SU-DHL-6 (cell line): ENCODE data around the gene SF1.

Experiments used
- H2AFZ ChIP-seq: fragments of 200-600 bp; sonication (generic); 2 replicates; pipeline ENCODE4 v1.6.1; 2014; ENCODE audit warnings: low read depth, mild to moderate bottlenecking, moderate library complexity, mixed read lengths, antibody characterized with exemption, low read length; ENCODE audit not compliant: severe bottlenecking
- H3F3A ChIP-seq: fragments of 200-600 bp; shearing (Covaris generic); 2 replicates; pipeline ENCODE4 v1.6.0; 2016; ENCODE audit warnings: antibody characterized with exemption, mild to moderate bottlenecking; ENCODE audit not compliant: insufficient read depth
- H3K27ac ChIP-seq: fragments of 200-600 bp; sonication (generic); 2 replicates; pipeline ENCODE4 v1.5.1; 2016; ENCODE audit warnings: low read depth, mild to moderate bottlenecking, low read length, moderate library complexity, mixed read lengths
- H3K27me3 ChIP-seq: fragments of 200-600 bp; sonication (generic), shearing (Covaris generic); 2 replicates; pipeline ENCODE4 v1.6.0; 2014; ENCODE audit warnings: mild to moderate bottlenecking, low read length
- H3K36me3 ChIP-seq: fragments of 200-600 bp; sonication (generic); 2 replicates; pipeline ENCODE4 v1.6.1; 2014; ENCODE audit warnings: mild to moderate bottlenecking, low read length, mixed read lengths
- H3K4me2 ChIP-seq: fragments of 300-600, 200-600 bp; shearing (Covaris generic), sonication (generic); 2 replicates; pipeline ENCODE4 v1.6.0; 2014; ENCODE audit warnings: low read length, low read depth, mild to moderate bottlenecking; ENCODE audit not compliant: poor library complexity, severe bottlenecking
- H3K4me3 ChIP-seq: fragments of 200-600 bp; sonication (generic); 2 replicates; pipeline ENCODE4 v1.5.1; 2014; ENCODE audit warnings: antibody characterized with exemption, low read length, mild to moderate bottlenecking, mixed read lengths; ENCODE audit not compliant: insufficient read depth, poor library complexity, severe bottlenecking
- H3K79me2 ChIP-seq: fragments of 200-600 bp; sonication (generic); 2 replicates; pipeline ENCODE4 v1.6.1; 2014; ENCODE audit warnings: mild to moderate bottlenecking, low read length, moderate library complexity; ENCODE audit not compliant: insufficient read depth
- H3K9ac ChIP-seq: fragments of 200-600 bp; sonication (generic); 2 replicates; pipeline ENCODE4 v1.7.0; 2014; ENCODE audit warnings: mild to moderate bottlenecking, low read length
- H3K9me2 ChIP-seq: fragments of 200-600 bp; sonication (generic); replicated peaks from 2 replicates; pipeline ENCODE4 v1.6.1; 2014; ENCODE audit warnings: low read length; ENCODE audit not compliant: insufficient read depth
- H3K9me3 ChIP-seq: fragments of 200-600 bp; sonication (generic); 2 replicates; pipeline ENCODE4 v1.6.1; 2014; ENCODE audit warnings: low read length, mixed read lengths; ENCODE audit not compliant: insufficient read depth
- H4K20me1 ChIP-seq: fragments of 200-600 bp; sonication (generic); 2 replicates; pipeline ENCODE4 v1.6.1; 2014; ENCODE audit warnings: low read depth, mild to moderate bottlenecking, antibody characterized with exemption, low read length, moderate library complexity, mixed read lengths
- CTCF ChIP-seq: fragments of 200-600 bp; sonication (generic); IDR thresholded peaks from one replicate; pipeline ENCODE4 v1.5.1; 2017; ENCODE audit warnings: antibody characterized with exemption, mild to moderate bottlenecking, low read length, moderate library complexity; ENCODE audit not compliant: insufficient read depth, poor library complexity, severe bottlenecking
- EZH2phosphoT487 ChIP-seq: fragments of 200-600 bp; sonication (generic), shearing (Covaris generic); conservative IDR thresholded peaks from 2 replicates; pipeline ENCODE4 v1.6.1; 2018; ENCODE audit warnings: mild to moderate bottlenecking, antibody characterized with exemption, low read length, moderate library complexity, mixed read lengths

The SF1 gene

GRCh38 chr11:64778223-64778472 is 194 bp downstream of the SF1 start:
- Histone ChIP-seq H3F3A (peaks cover 43% of the 10 kb centered on the region), H3K27me3 (no peaks in the 10 kb centered on the region), H3K27ac (peak overlapping the region; percentile 91), H2AFZ (no peak overlapping the region), H3K4me2 (peak overlapping the region; percentile 45), H4K20me1 (peaks cover 41% of the 10 kb centered on the region), H3K9me3 (no peaks in the 10 kb centered on the region), H3K9me2 (no peaks in the 10 kb centered on the region), H3K9ac (peak overlapping the region; percentile 89), H3K36me3 (peaks cover 40% of the 10 kb centered on the region), H3K79me2 (peaks cover 44% of the 10 kb centered on the region), H3K4me3 (peak overlapping the region; percentile 77)
- TF ChIP-seq CTCF: no peak
- no peak for TF ChIP-seq EZH2phosphoT487

GRCh38 chr11:64777449-64778222 is 706 bp downstream of the SF1 start:
- H3K4me2 ChIP-seq: peak overlapping the region; percentile 90
- peaks cover 47% of the 10 kb centered on the region for H3F3A ChIP-seq
- peak overlapping the region; percentile 91 for H3K27ac ChIP-seq
- H3K9me3 ChIP-seq: no peaks in the 10 kb centered on the region
- peaks cover 45% of the 10 kb centered on the region for H3K36me3 ChIP-seq
- TF ChIP-seq EZH2phosphoT487 (no peak), CTCF (no peak)
- no peaks in the 10 kb centered on the region for H3K9me2 ChIP-seq
- no peaks in the 10 kb centered on the region for H3K27me3 ChIP-seq
- peaks cover 46% of the 10 kb centered on the region for H4K20me1 ChIP-seq
- no peak overlapping the region for H2AFZ ChIP-seq
- H3K4me3 ChIP-seq: peak overlapping the region; percentile 87
- peaks cover 49% of the 10 kb centered on the region for H3K79me2 ChIP-seq
- H3K9ac ChIP-seq: peak overlapping the region; percentile 89

GRCh38 chr11:64776875-64777274 is 1.5 kb downstream of the SF1 start:
- Histone ChIP-seq H4K20me1 (peaks cover 53% of the 10 kb centered on the region), H3K9me3 (no peaks in the 10 kb centered on the region), H3K9ac (peak overlapping the region; percentile 89), H3K27me3 (no peaks in the 10 kb centered on the region), H3F3A (peaks cover 47% of the 10 kb centered on the region), H2AFZ (no peak overlapping the region), H3K4me2 (peak overlapping the region; percentile 90), H3K9me2 (no peaks in the 10 kb centered on the region), H3K79me2 (peaks cover 57% of the 10 kb centered on the region), H3K36me3 (peaks cover 53% of the 10 kb centered on the region), H3K4me3 (peak overlapping the region; percentile 87), H3K27ac (no peak overlapping the region)
- TF ChIP-seq CTCF (no peak), EZH2phosphoT487 (no peak)
